Prostate gland (tissue), 2 donors: ENCODE results near the gene POLD3. TPM values are rescaled to one million over a fixed set of nuclear protein-coding genes. Genes with fewer than 3 reads are reported as not detected.
A peak's percentile ranks its signal among the peaks of the same experiment; 100 is the strongest.

Experiments used
- DNase-seq: peaks from one replicate; pipeline ENCODE4 v3.0.0-alpha.2; 2019; ENCODE audit warnings: low spot score
- H3K27ac ChIP-seq, 2 donors: fragments of 200-600 bp; sonication (generic); 2 replicates each; pipeline ENCODE4 v1.5.1; 2017 to 2019
- H3K27me3 ChIP-seq: fragments of 200-600 bp; sonication (generic); replicated peaks from 2 replicates; pipeline ENCODE4 v1.5.1; 2019; ENCODE audit not compliant: insufficient read depth
- H3K36me3 ChIP-seq, 2 donors: fragments of 200-600 bp; sonication (generic); 1 replicate in 1 of 2; 2 replicates in 1 of 2; pipeline versions ENCODE4 v1.5.1 to v1.8.1; 2017 to 2019
- H3K4me1 ChIP-seq: fragments of 200-600 bp; sonication (generic); replicated peaks from 2 replicates; pipeline ENCODE4 v1.5.1; 2019
- H3K4me3 ChIP-seq, 2 donors: fragments of 200-600 bp; sonication (generic); 2 replicates each; pipeline ENCODE4 v1.5.1; 2017 to 2019
- H3K9me3 ChIP-seq: fragments of 200-600 bp; sonication (generic); 2 replicates; pipeline ENCODE4 v1.5.1; 2017
- CTCF ChIP-seq, 4 experiments: fragments of 200-600 bp in 2 of 4; fragments of 450-650 bp in 2 of 4; sonication (generic) in 2 of 4; IDR thresholded peaks; 1 replicate in 3 of 4; 2 replicates in 1 of 4; pipeline ENCODE4 v1.5.1; 2016 to 2019; ENCODE audit warnings: antibody characterized with exemption in 4 of 4, mild to moderate bottlenecking in 2 of 4, moderate library complexity in 2 of 4
- POLR2A ChIP-seq: fragments of 450-650 bp; IDR thresholded peaks from one replicate; pipeline ENCODE4 v1.6.1; 2016; ENCODE audit warnings: antibody characterized with exemption, mild to moderate bottlenecking
- POLR2AphosphoS5 ChIP-seq: sonication (generic); formaldehyde crosslinking; IDR thresholded peaks from one replicate; pipeline ENCODE4 v1.6.1; 2017; ENCODE audit warnings: antibody characterized with exemption
- WGBS: methylation state at CpG from one replicate; pipeline ENCODE4 v1.1.5; 2018; 5-methylcytosine and 5-hydroxymethylcytosine counted together
- intact Hi-C: fragments of 100-400 bp; cut with DNase I; formaldehyde crosslinking; loops from one replicate; pipeline ENCODE4 v1.14.2; 2022
- total RNA-seq, 2 donors: library from RNA; depleted of rRNA; stranded (reverse); fragments of >200 nt; gene quantifications; one replicate each; pipeline ENCODE4 v1.1.0, GENCODE V29; 2016

The POLD3 gene
- total RNA-seq, 2 donors from 2014 or later, result 9.0 to 11.8 TPM

DNA sequence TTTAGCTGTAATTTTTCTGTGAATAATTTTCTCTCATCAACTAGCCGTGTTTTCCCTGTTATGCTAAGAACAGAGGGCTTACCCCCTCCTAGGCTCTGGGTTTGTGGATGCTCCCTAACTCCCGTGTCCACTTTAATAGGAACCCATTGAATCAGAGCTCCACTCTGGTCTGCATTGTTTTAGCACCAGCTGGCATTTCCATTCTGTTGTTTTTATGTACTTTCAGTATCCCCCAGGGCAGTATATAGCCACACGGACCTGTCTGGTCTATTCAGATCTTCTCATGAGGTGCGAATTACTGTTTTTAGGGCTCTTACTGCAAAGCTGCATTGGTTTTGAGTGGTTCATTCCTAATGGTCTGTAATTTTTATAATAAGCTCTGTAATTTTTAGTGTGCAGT, 16.0 kb downstream of the POLD3 start:
- Histone ChIP-seq H3K4me1 (peaks cover 6% of the 10 kb centered on the region), H3K9me3 (no peaks in the 10 kb centered on the region), H3K36me3 (no peaks in the 10 kb centered on the region), H3K27me3 (no peaks in the 10 kb centered on the region), H3K27ac (no peak overlapping the region), H3K4me3 (no peak overlapping the region)
- 83% methylated on average over 4 of the region's 4 CpGs for WGBS
- DNase-seq, result no peak
- intact Hi-C loops, result no loop called here
- TF ChIP-seq POLR2AphosphoS5, result no peak
- TF ChIP-seq CTCF (IDR thresholded peaks at IDR 0.05), result no peak
- TF ChIP-seq POLR2A, result no peak

DNA sequence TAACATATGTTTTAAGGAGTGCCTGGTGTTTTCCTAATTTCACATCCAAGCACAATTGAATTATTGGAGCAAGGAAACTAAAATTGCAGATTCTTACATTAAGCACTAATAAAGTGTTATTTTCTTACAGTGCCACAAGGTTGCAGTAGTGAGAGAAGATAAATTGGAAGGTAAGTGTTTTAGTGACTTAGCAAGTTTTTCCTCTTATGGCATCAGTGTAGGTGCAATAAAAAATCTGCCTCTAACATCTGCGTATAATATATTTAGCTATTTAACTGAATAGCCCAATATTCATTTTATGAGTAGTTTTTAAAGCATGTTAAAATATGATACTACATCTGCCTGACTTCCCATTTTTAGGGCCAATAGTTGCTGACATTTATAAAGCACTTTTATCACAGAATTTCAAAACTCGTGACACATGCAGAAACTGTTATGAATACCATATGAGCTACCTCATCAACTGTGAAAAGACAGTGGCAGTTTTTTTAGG, 19.0 kb downstream of the POLD3 start:
- H3K4me3 ChIP-seq, result no peak overlapping the region
- H3K9me3 ChIP-seq, result no peaks in the 10 kb centered on the region
- DNase-seq, result no peak
- H3K27ac ChIP-seq, result peak overlapping the region in 1 of 2 donors; percentile 43
- intact Hi-C loops, result loop anchor here (2.0 to 5.0 kb wide), 3 partner anchors 71 to 115 kb away; no protein-coding TSS in a partner anchor
- H3K36me3 ChIP-seq, result no peaks in the 10 kb centered on the region
- 19% methylated on average over 2 of the region's 2 CpGs for WGBS
- no peaks in the 10 kb centered on the region for H3K27me3 ChIP-seq
- TF ChIP-seq POLR2A, result no peak
- TF ChIP-seq POLR2AphosphoS5, result peak; percentile 40
- peak in 3 of 4 experiments; percentile 35 to 62 (median 62) for TF ChIP-seq CTCF (IDR thresholded peaks at IDR 0.05)
- H3K4me1 ChIP-seq, result peaks cover 7% of the 10 kb centered on the region

DNA sequence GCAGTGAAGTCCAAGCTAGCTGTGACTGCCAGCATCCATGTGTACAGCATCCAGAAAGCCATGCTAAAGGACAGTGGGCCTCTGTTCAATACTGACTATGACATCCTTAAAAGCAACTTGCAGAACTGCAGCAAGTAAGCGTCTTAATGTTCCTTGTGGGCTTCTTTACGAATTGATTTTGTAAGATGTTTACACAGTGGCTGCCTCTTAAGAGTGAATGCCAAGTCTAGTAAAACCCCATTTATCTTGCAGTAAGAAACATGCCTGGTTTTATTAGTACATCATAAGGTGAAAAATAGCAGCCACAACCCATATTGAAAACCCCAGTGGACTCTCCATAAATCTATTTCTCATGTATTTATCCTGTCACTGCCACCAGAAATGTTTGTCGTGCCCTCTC, 20.5 kb downstream of the POLD3 start:
- peak; percentile 90 for TF ChIP-seq POLR2AphosphoS5
- no peak for TF ChIP-seq CTCF (IDR thresholded peaks at IDR 0.05)
- TF ChIP-seq POLR2A, result no peak
- Histone ChIP-seq H3K27ac (peak overlapping the region; percentile 16 to 43), H3K4me1 (peaks cover 7% of the 10 kb centered on the region), H3K36me3 (no peaks in the 10 kb centered on the region), H3K27me3 (no peaks in the 10 kb centered on the region), H3K4me3 (no peak overlapping the region), H3K9me3 (no peaks in the 10 kb centered on the region)
- WGBS, result 14% methylated on average over 3 of the region's 3 CpGs
- intact Hi-C loops, result loop anchor here (5.0 kb wide), 2 partner anchors 69 to 84 kb away; no protein-coding TSS in a partner anchor
- DNase-seq, result peak; percentile 26

- no peak for DNase-seq
- no peak overlapping the region for H3K27ac ChIP-seq
- intact Hi-C loops, result no loop called here
- TF ChIP-seq POLR2AphosphoS5, result no peak
- TF ChIP-seq CTCF (IDR thresholded peaks at IDR 0.05), result no peak
- no peak for TF ChIP-seq POLR2A
- no peak overlapping the region for H3K4me3 ChIP-seq
- WGBS, result 92% methylated on average over 1 of the region's 1 CpG
- no peaks in the 10 kb centered on the region for H3K27me3 ChIP-seq
- H3K36me3 ChIP-seq, result peaks cover 0 to 2% of the 10 kb centered on the region in 2 donors
- peaks cover 7% of the 10 kb centered on the region for H3K4me1 ChIP-seq
- no peaks in the 10 kb centered on the region for H3K9me3 ChIP-seq
These were observed 22.9 kb downstream of the POLD3 start for GRCh38 chr11:74615311-74615710.

GRCh38 chr11:74615988-74616387, 23.6 kb downstream of the POLD3 start:
- H3K27me3 ChIP-seq, result no peaks in the 10 kb centered on the region
- intact Hi-C loops, result no loop called here
- no peak overlapping the region for H3K4me3 ChIP-seq
- H3K36me3 ChIP-seq, result peaks cover 0 to 6% of the 10 kb centered on the region in 2 donors
- 89% methylated on average over 3 of the region's 3 CpGs for WGBS
- H3K27ac ChIP-seq, result no peak overlapping the region
- no peaks in the 10 kb centered on the region for H3K9me3 ChIP-seq
- peaks cover 7% of the 10 kb centered on the region for H3K4me1 ChIP-seq
- TF ChIP-seq CTCF (IDR thresholded peaks at IDR 0.05) (no peak), POLR2AphosphoS5 (no peak), POLR2A (no peak)
- no peak for DNase-seq
